Endothelial cell of umbilical vein (primary cell): ENCODE results near the gene CCDC150. TPM values are rescaled to one million over a fixed set of nuclear protein-coding genes. Genes with fewer than 3 reads are reported as not detected.

Experiments used
- BruUV-seq: library from RNA; stranded (reverse); fragments of 400-500 nt; replicated peaks from 2 replicates; lab custom pipeline; 2021; lab: Mats Ljungman, UMichigan
- CTCF ChIA-PET: fragments of 300-600, 350-600 bp; sonication (Branson Sonifier 250); formaldehyde crosslinking; loops from one replicate; lab custom pipeline; 2021; ENCODE audit warnings: antibody characterized with exemption, inconsistent platforms; lab: Charles Lee
- POLR2A ChIA-PET: fragments of 300-600, 350-600 bp; sonication (Branson Sonifier 250); formaldehyde crosslinking; loops from one replicate; lab custom pipeline; 2021; ENCODE audit warnings: antibody characterized with exemption, inconsistent platforms; lab: Charles Lee
- DNase-seq: peaks from one replicate; pipeline ENCODE4 v3.0.0-alpha.2; 2011; ENCODE audit warnings: low read depth, low spot score
- FAIRE-seq: peaks from 2 replicates; lab custom pipeline; 2011; peaks lifted over from hg19 to GRCh38; lab: Jason Lieb, UNC
- H2AFZ ChIP-seq: 2 replicates; pipeline ENCODE4 v1.6.0; 2012; ENCODE audit warnings: low read depth, low read length, control low read depth, inconsistent platforms
- H3K27ac ChIP-seq: 2 replicates; pipeline ENCODE4 v1.5.1; 2011; ENCODE audit warnings: low read depth, mild to moderate bottlenecking, control low read depth, low read length, moderate library complexity; ENCODE audit not compliant: insufficient read depth
- H3K27me3 ChIP-seq, 2 experiments: 2 replicates each; pipeline versions ENCODE4 v1.6.0 to v1.6.1; 2011; ENCODE audit warnings: low read length in 2 of 2, mixed read lengths in 1 of 2; ENCODE audit not compliant: control insufficient read depth in 2 of 2, insufficient read depth in 2 of 2
- H3K36me3 ChIP-seq, 2 experiments: 2 replicates in 1 of 2; 3 replicates in 1 of 2; pipeline ENCODE4 v1.5.1; 2011; ENCODE audit warnings: low read length in 2 of 2, mild to moderate bottlenecking in 1 of 2, moderate library complexity in 1 of 2; ENCODE audit not compliant: control insufficient read depth in 2 of 2, insufficient read depth in 2 of 2; ENCODE audit errors: extremely low read depth in 1 of 2
- H3K4me1 ChIP-seq: 3 replicates; pipeline ENCODE4 v1.5.1; 2011; ENCODE audit warnings: mild to moderate bottlenecking, low read length; ENCODE audit not compliant: control insufficient read depth, insufficient read depth; ENCODE audit errors: extremely low read depth
- H3K4me2 ChIP-seq: 2 replicates; pipeline ENCODE4 v1.6.1; 2011; ENCODE audit warnings: low read length, control low read depth, mixed read lengths; ENCODE audit not compliant: insufficient read depth
- H3K4me3 ChIP-seq, 3 experiments: fragments of 200-600 bp in 1 of 3; sonication (generic), shearing (Covaris generic) in 1 of 3; replicated peaks in 1 of 3; 2 replicates each; pipeline ENCODE4 v1.5.1; 2011 to 2016; ENCODE audit warnings: control low read depth in 3 of 3, low read length in 3 of 3, mild to moderate bottlenecking in 2 of 3, inconsistent platforms in 1 of 3, low read depth in 1 of 3, moderate library complexity in 1 of 3; ENCODE audit not compliant: insufficient read depth in 1 of 3
- H3K79me2 ChIP-seq: 2 replicates; pipeline ENCODE4 v1.6.0; 2012; ENCODE audit warnings: low read length, inconsistent platforms; ENCODE audit not compliant: control insufficient read depth, insufficient read depth
- H3K9ac ChIP-seq: replicated peaks from 2 replicates; pipeline ENCODE3; 2011; ENCODE audit warnings: low read length, control low read depth; ENCODE audit not compliant: insufficient read depth; ENCODE audit errors: extremely low read depth
- H3K9me1 ChIP-seq: replicated peaks from 3 replicates; pipeline ENCODE4 v1.6.0; 2011; ENCODE audit warnings: mild to moderate bottlenecking, low read length; ENCODE audit not compliant: control insufficient read depth, insufficient read depth; ENCODE audit errors: extremely low read depth
- H3K9me3 ChIP-seq: replicated peaks from 2 replicates; pipeline ENCODE4 v1.5.1; 2012; ENCODE audit warnings: low read length, inconsistent platforms; ENCODE audit not compliant: control insufficient read depth, insufficient read depth
- H4K20me1 ChIP-seq: replicated peaks from 2 replicates; pipeline ENCODE3; 2011; ENCODE audit warnings: mild to moderate bottlenecking, low read length; ENCODE audit not compliant: control insufficient read depth, insufficient read depth; ENCODE audit errors: extremely low read depth
- CTCF ChIP-seq, 2 donors: IDR thresholded peaks; 1 replicate in 1 of 2; 2 replicates in 1 of 2; pipeline ENCODE4 v1.5.1; 2011; ENCODE audit warnings: low read length in 2 of 2, mild to moderate bottlenecking in 2 of 2, moderate library complexity in 2 of 2, control low read depth in 1 of 2, inconsistent platforms in 1 of 2, low read depth in 1 of 2; ENCODE audit not compliant: insufficient read depth in 1 of 2; ENCODE audit errors: extremely low read depth in 1 of 2
- EZH2 ChIP-seq: IDR thresholded peaks from 2 replicates; pipeline ENCODE4 v1.6.1; 2012; ENCODE audit warnings: borderline replicate concordance, low read depth, mild to moderate bottlenecking, moderate library complexity, low read length, inconsistent platforms; ENCODE audit not compliant: severe bottlenecking
- FOS ChIP-seq: IDR thresholded peaks from 2 replicates; pipeline ENCODE4 v1.6.1; 2011; ENCODE audit warnings: mild to moderate bottlenecking, low read length, moderate library complexity, borderline replicate concordance; ENCODE audit not compliant: insufficient read depth
- GATA2 ChIP-seq: IDR thresholded peaks from 2 replicates; pipeline ENCODE4 v1.7.0; 2011; ENCODE audit warnings: low read depth, mild to moderate bottlenecking, moderate library complexity, mixed read lengths, low read length; ENCODE audit not compliant: insufficient read length, insufficient read depth
- JUN ChIP-seq: IDR thresholded peaks from 2 replicates; pipeline ENCODE4 v1.6.1; 2011; ENCODE audit warnings: borderline replicate concordance, low read depth; ENCODE audit not compliant: insufficient read length, insufficient read depth
- MAX ChIP-seq: IDR thresholded peaks from 2 replicates; pipeline ENCODE4 v1.6.1; 2011; ENCODE audit not compliant: insufficient read depth, insufficient read length
- MYC ChIP-seq: IDR thresholded peaks from one replicate; pipeline ENCODE4 v1.6.1; 2011; ENCODE audit warnings: mild to moderate bottlenecking, low read depth, low read length
- POLR2A ChIP-seq: IDR thresholded peaks from 2 replicates; pipeline ENCODE4 v1.6.1; 2012; ENCODE audit warnings: low read depth, mild to moderate bottlenecking, control low read depth, low read length
- POLR2AphosphoS5 ChIP-seq: IDR thresholded peaks from 2 replicates; pipeline ENCODE4 v1.6.1; 2012; ENCODE audit warnings: low read depth, mild to moderate bottlenecking, control low read depth, low read length, moderate library complexity; ENCODE audit not compliant: insufficient read depth
- dilution Hi-C: fragments of 300-500 bp; cut with MboI; formaldehyde crosslinking; loops from one replicate; pipeline ENCODE4 v1.15.0; 2019; ENCODE audit warnings: low sequenced_read_pairs; ENCODE audit not compliant: extremely low pct_ligation_motif_present
- intact Hi-C: fragments of 100-400 bp; cut with micrococcal nuclease; formaldehyde crosslinking; loops from one replicate; pipeline ENCODE4 v1.10.0; 2022
- polyA plus RNA-seq, 4 experiments: library from polyadenylated mRNA; depleted of rRNA in 3 of 4; stranded (reverse) in 3 of 4; unstranded in 1 of 4; fragments of >200 nt; gene quantifications; 2 replicates each; pipeline versions ENCODE4 v1.2.1 to v1.2.3, GENCODE V29; 2011 to 2012; ENCODE audit warnings: missing spikeins in 1 of 4
- total RNA-seq: library from RNA; stranded (reverse); gene quantifications from 2 replicates; pipeline ENCODE4 v1.2.3, GENCODE V29; 2021

Gene CCDC150
- total and polyA plus RNA-seq, 2 donors (not counting 3 experiments of a cell fraction or from before 2014, with no cell fraction given): 1.7 to 19.9 TPM

DNA sequence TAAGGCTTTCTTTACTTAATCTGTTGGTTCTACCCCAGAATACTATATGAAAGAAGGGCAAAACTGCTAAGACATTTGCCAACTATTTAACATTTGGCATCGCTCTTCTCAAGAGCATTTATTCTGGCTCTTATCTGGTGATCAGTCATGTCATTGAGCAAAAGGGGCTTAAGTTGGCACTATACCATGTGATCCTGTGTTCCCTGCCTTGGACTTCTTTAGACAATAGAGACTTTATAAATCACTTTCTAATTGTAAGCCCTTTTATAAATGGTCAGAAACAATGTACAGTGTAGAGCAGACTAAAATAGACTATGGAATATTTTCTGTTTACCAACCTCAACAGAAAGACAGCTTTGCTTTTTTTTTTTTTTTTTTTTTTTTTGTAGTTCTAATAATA lies 107.9 kb downstream of the CCDC150 start:
- FAIRE-seq: no peak
- dilution Hi-C loops: no loop called here

More for the DNA sequence above, 107.9 kb downstream of the CCDC150 start:
- H2AFZ ChIP-seq: no peak overlapping the region
- no peaks in the 10 kb centered on the region for H3K36me3 ChIP-seq
- DNase-seq: no peak
- H3K4me1 ChIP-seq: no peaks in the 10 kb centered on the region
- CTCF ChIA-PET: interaction anchor here (0.6 kb wide), 1 partner anchor 256 kb away, joined by 5 read pairs; no protein-coding TSS in a partner anchor
- no peaks in the 10 kb centered on the region for H4K20me1 ChIP-seq
- no peaks in the 10 kb centered on the region for H3K27me3 ChIP-seq
- POLR2A ChIA-PET: no interaction called here
- intact Hi-C loops: no loop called here
- H3K9me3 ChIP-seq: no peaks in the 10 kb centered on the region
- no peak overlapping the region for H3K4me3 ChIP-seq
- no peaks in the 10 kb centered on the region for H3K79me2 ChIP-seq
- H3K9me1 ChIP-seq: no peaks in the 10 kb centered on the region
- no peak overlapping the region for H3K4me2 ChIP-seq
- no TSS peak for BruUV-seq
- no peak for TF ChIP-seq FOS
- TF ChIP-seq CTCF (IDR thresholded peaks at IDR 0.05; ENCODE audit: extremely low read depth in 1 of 2, insufficient read depth in 1 of 2, low read depth in 1 of 2, low read length in 2 of 2): no peak
- no peak for TF ChIP-seq MYC
- TF ChIP-seq POLR2A: no peak
- TF ChIP-seq POLR2AphosphoS5: no peak
- TF ChIP-seq MAX: no peak
- no peak for TF ChIP-seq EZH2
- no peak for TF ChIP-seq JUN
- no peak for TF ChIP-seq GATA2
- no peak overlapping the region for H3K9ac ChIP-seq
- no peak overlapping the region for H3K27ac ChIP-seq
